K562 (cell line): ENCODE data around the gene TRAF3IP3. TPM values are rescaled to one million over a fixed set of nuclear protein-coding genes. Genes with fewer than 3 reads are reported as not detected.

ENCODE experiments used
- ATAC-seq: fragments of 200-7000 bp; cut with Tn5 transposase; 3 replicates; pipeline ENCODE4 v1.9.1; 2020; ENCODE audit warnings: moderate library complexity
- BruUV-seq: library from RNA; stranded (reverse); fragments of 400-500 nt; replicated peaks from 2 replicates; lab custom pipeline; 2021; lab: Mats Ljungman, UMichigan
- CTCF ChIA-PET: fragments of 300-600 bp; formaldehyde crosslinking; extraction: SDS; loops from one replicate; lab custom pipeline; 2021; ENCODE audit warnings: low intra/inter-chr PET ratio; lab: Yijun Ruan, JAX
- POLR2A ChIA-PET: fragments of 300-600, 350-650 bp; sonication (Branson Sonifier 250); formaldehyde crosslinking; extraction: SDS; loops from one replicate; lab custom pipeline; 2021; ENCODE audit warnings: antibody characterized with exemption, inconsistent platforms; lab: Yijun Ruan, JAX
- DNase-seq, 4 experiments: peaks; one replicate each; pipeline versions ENCODE4 v3.0.0 to v3.0.0-alpha.2; 2011 to 2018; ENCODE audit warnings: low spot score in 3 of 4, mixed read lengths in 3 of 4; ENCODE audit errors: extremely low read depth in 1 of 4
- FAIRE-seq: peaks from 2 replicates; lab custom pipeline; 2011; peaks lifted over from hg19 to GRCh38; lab: Jason Lieb, UNC
- H2AFZ ChIP-seq: 2 replicates; pipeline ENCODE4 v1.6.0; 2011; ENCODE audit warnings: low read depth, low read length, control low read depth, inconsistent platforms
- H3K27ac ChIP-seq: fragments of 200-600 bp; 3 replicates; pipeline ENCODE4 v1.8.0; 2011; ENCODE audit warnings: low read depth, mild to moderate bottlenecking, control low read depth, inconsistent platforms, low read length, moderate library complexity, mixed read lengths; ENCODE audit errors: extremely low read depth
- H3K27me3 ChIP-seq, 2 experiments: fragments of 300-600 bp in 1 of 2; 2 replicates in 1 of 2; 3 replicates in 1 of 2; pipeline versions ENCODE4 v1.6.0 to v1.8.0; 2011; ENCODE audit warnings: inconsistent platforms in 2 of 2, low read length in 2 of 2, mild to moderate bottlenecking in 1 of 2, mixed read lengths in 1 of 2, moderate library complexity in 1 of 2; ENCODE audit not compliant: control insufficient read depth in 2 of 2, insufficient read depth in 2 of 2
- H3K36me3 ChIP-seq: fragments of 300-600 bp; 3 replicates; pipeline ENCODE4 v1.8.0; 2011; ENCODE audit warnings: mild to moderate bottlenecking, low read length, inconsistent platforms; ENCODE audit not compliant: control insufficient read depth, insufficient read depth
- H3K4me1 ChIP-seq, 2 experiments: fragments of 200-600 bp in 1 of 2; replicated peaks in 1 of 2; 2 replicates in 1 of 2; 3 replicates in 1 of 2; pipeline versions ENCODE4 v1.5.1 to v1.8.0; 2011; ENCODE audit warnings: inconsistent platforms in 2 of 2, low read length in 2 of 2, mild to moderate bottlenecking in 1 of 2, mixed read lengths in 1 of 2, moderate library complexity in 1 of 2; ENCODE audit not compliant: control insufficient read depth in 2 of 2, insufficient read depth in 2 of 2
- H3K4me2 ChIP-seq: 2 replicates; pipeline ENCODE4 v1.6.1; 2011; ENCODE audit warnings: low read length, control low read depth, inconsistent platforms, mixed read lengths; ENCODE audit not compliant: insufficient read depth
- H3K4me3 ChIP-seq: fragments of 200-600 bp; sonication (generic), shearing (Covaris generic); 2 replicates; pipeline ENCODE4 v1.5.1; 2016; ENCODE audit warnings: control low read depth, inconsistent platforms
- H3K79me2 ChIP-seq: fragments of 200-600 bp; 3 replicates; pipeline ENCODE4 v1.8.0; 2011; ENCODE audit warnings: low read length, inconsistent platforms; ENCODE audit not compliant: control insufficient read depth, insufficient read depth
- H3K9ac ChIP-seq, 2 experiments: 2 replicates each; pipeline versions ENCODE4 v1.6.0 to v1.6.1; 2011; ENCODE audit warnings: low read depth in 2 of 2, low read length in 2 of 2, control low read depth in 1 of 2, inconsistent platforms in 1 of 2, mild to moderate bottlenecking in 1 of 2, mixed read lengths in 1 of 2; ENCODE audit not compliant: insufficient read depth in 1 of 2
- H3K9me1 ChIP-seq: one replicate; pipeline ENCODE4 v1.6.0; 2011; ENCODE audit warnings: inconsistent platforms, mild to moderate bottlenecking, low read length, moderate library complexity; ENCODE audit not compliant: control insufficient read depth, insufficient read depth
- H3K9me3 ChIP-seq: replicated peaks from 2 replicates; pipeline ENCODE4 v1.5.1; 2011; ENCODE audit warnings: low read depth, low read length, inconsistent platforms; ENCODE audit not compliant: control insufficient read depth, insufficient read depth
- H4K20me1 ChIP-seq: replicated peaks from 2 replicates; pipeline ENCODE4 v1.6.1; 2011; ENCODE audit warnings: low read length, inconsistent platforms, mixed read lengths; ENCODE audit not compliant: control insufficient read depth, insufficient read depth
- C11orf30 ChIP-seq: fragments of 450-650 bp; IDR thresholded peaks from 2 replicates; pipeline ENCODE4 v1.6.1; 2016; ENCODE audit warnings: low read depth, mild to moderate bottlenecking
- HCFC1 ChIP-seq: IDR thresholded peaks from 2 replicates; pipeline ENCODE4 v1.6.1; 2012; ENCODE audit warnings: low read depth, low read length, improper control_type of control experiment
- MCM3 ChIP-seq: fragments of 450-650 bp; IDR thresholded peaks from 2 replicates; pipeline ENCODE4 v1.6.1; 2016
- MEIS2 ChIP-seq: fragments of 450-650 bp; IDR thresholded peaks from 2 replicates; pipeline ENCODE4 v1.6.1; 2014; ENCODE audit warnings: mild to moderate bottlenecking; ENCODE audit not compliant: partially characterized antibody
- MXI1 ChIP-seq: IDR thresholded peaks from 2 replicates; pipeline ENCODE4 v1.6.1; 2011; ENCODE audit warnings: low read depth, mild to moderate bottlenecking, improper control_type of control experiment, low read length
- NFE2 ChIP-seq: IDR thresholded peaks from 2 replicates; pipeline ENCODE4 v1.6.1; 2014; ENCODE audit warnings: antibody characterized with exemption, low read depth
- NR2C2 ChIP-seq, 2 experiments: fragments of 200-800 bp in 1 of 2; sonication (Bioruptor generic) in 1 of 2; sonication (generic) in 1 of 2; formaldehyde crosslinking in 1 of 2; IDR thresholded peaks; 2 replicates each; pipeline versions ENCODE4 v1.6.1 to v1.8.0; 2016 to 2022; ENCODE audit warnings: mild to moderate bottlenecking in 1 of 2, missing compliant biosample characterization in 1 of 2, missing genetic modification characterization in 1 of 2, missing genetic modification reagents in 1 of 2
- PTRF ChIP-seq: fragments of 450-650 bp; IDR thresholded peaks from 2 replicates; pipeline ENCODE4 v1.6.1; 2016; ENCODE audit warnings: mild to moderate bottlenecking, missing genetic modification characterization, missing compliant biosample characterization
- RFX5 ChIP-seq: IDR thresholded peaks from 2 replicates; pipeline ENCODE4 v1.6.1; 2011; ENCODE audit warnings: low read depth, mild to moderate bottlenecking, improper control_type of control experiment, low read length
- WGBS: fragments of 100-300 bp; shearing (Covaris generic); methylation state at CpG from one replicate; pipeline ENCODE4 v1.1.6; 2016; ENCODE audit warnings: low coverage, mixed read lengths; ENCODE audit not compliant: insufficient coverage; ENCODE audit errors: missing lambda C conversion rate; 5-methylcytosine and 5-hydroxymethylcytosine counted together
- in situ Hi-C: fragments of 300-500 bp; cut with MboI; formaldehyde crosslinking; loops from 4 replicates; pipeline ENCODE4 v1.15.0; 2018; ENCODE audit warnings: inconsistent platforms, mixed read lengths
- intact Hi-C: fragments of 100-400 bp; cut with micrococcal nuclease; formaldehyde crosslinking; loops from 2 replicates; pipeline ENCODE4 v1.14.2; 2022
- polyA plus RNA-seq, 8 experiments: library from polyadenylated mRNA; depleted of rRNA in 4 of 8; stranded (reverse) in 5 of 8; unstranded in 3 of 8; fragments of >200 nt; fragmentation: Nextera tagmentation in 2 of 8; fragmentation: Illumina TruSeq in 1 of 8; extraction: Ambion mirVana in 2 of 8; extraction: Trizol in 1 of 8; gene quantifications; 2 replicates each; pipeline versions ENCODE4 v1.2.1 to v1.2.3, GENCODE V29; 2011 to 2014; ENCODE audit warnings: inconsistent platforms in 1 of 8, missing spikeins in 1 of 8
- total RNA-seq, 7 experiments: library from RNA; depleted of rRNA in 6 of 7; stranded (reverse); fragments of >200 nt in 6 of 7; fragmentation: Illumina TruSeq in 2 of 7; extraction: Trizol in 2 of 7; gene quantifications; 2 replicates each; pipeline versions ENCODE4 v1.2.1 to v1.2.3, GENCODE V29; 2011 to 2021; ENCODE audit warnings: low replicate concordance in 1 of 7

The TRAF3IP3 gene
- total and polyA plus RNA-seq, 9 of the 15 experiments (the other 6 are each of a cell fraction or from before 2014, with no cell fraction given): 0.06 to 1.1 (median 0.31) TPM

DNA sequence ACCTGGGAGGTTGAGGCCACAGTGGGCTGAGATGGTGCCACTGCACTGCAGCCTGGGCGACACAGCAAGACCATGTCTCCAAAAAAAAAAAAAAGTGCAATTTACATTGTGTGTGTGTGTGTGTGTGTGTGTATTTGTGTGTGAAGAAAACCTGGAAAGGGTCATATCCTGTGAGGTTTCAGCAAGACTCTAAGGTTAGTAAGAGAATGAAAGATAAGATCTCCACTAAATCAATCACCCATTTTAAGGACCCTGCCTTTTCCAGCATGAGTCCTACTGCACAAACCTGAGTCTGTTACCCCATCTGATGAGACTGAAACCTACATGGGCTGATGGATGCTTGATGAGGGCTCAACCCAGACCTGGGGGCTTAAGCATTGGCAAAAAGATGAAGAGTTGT is 33.4 kb downstream of the TRAF3IP3 start:
- CTCF ChIA-PET: no interaction called here
- no peak for ATAC-seq

DNA sequence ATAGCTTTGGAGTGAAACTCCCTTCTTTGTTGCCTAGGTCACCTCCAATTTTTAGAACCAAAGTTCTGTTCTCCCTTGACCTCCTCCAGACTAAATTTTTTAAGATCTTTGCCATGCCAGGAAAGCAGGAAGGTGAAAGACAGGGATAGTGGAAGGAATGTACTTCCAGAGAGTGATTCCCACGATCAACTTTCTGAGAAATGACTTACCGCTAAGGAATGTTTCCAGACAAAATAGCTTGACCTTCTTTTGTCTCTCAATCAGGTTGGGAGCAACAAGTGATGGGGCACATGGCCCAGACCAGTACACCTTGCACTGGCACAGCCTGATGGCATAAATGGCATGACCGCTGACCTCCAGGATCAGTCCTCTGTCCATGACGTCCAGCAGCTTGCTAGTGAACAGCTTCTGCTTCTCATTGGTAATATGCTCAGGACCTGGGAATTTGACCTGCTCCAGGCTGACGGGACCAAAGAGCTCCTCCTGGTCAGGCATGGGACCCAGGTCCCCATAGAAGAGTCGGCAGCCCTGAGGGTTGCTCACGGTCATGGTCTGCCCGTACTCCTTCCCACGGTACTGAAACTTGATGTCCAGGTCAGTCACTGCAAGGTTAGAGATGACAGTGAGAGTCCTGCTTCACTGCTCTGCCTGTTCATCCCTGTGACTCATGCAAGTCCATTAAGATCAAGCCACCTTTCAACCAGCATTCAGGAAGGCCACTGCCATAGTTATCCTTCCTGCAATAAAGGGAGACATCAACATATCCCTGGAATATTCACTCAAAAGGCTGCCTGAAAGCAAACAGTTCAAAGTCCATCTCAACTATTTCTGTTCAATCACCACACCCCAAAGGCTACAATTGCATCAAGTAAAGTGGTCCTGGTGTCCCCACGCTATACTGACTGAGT is 34.7 kb downstream of the TRAF3IP3 start:
- no peak overlapping the region for H3K4me2 ChIP-seq
- in situ Hi-C loops: no loop called here

More for the DNA sequence above, 33.4 kb downstream of the TRAF3IP3 start:
- no peaks in the 10 kb centered on the region for H4K20me1 ChIP-seq
- FAIRE-seq (no peak), DNase-seq (no peak)
- no peak overlapping the region for H3K9ac ChIP-seq
- no peak overlapping the region for H3K4me3 ChIP-seq
- peaks cover under 1% of the 10 kb centered on the region; the same call in 2 of the 3 replicates for H3K79me2 ChIP-seq
- POLR2A ChIA-PET: no interaction called here
- no TSS peak for BruUV-seq
- peaks cover 0 to 8% of the 10 kb centered on the region in 2 experiments; a peak in 2 of 5 replicates for H3K4me1 ChIP-seq
- no peak overlapping the region for H3K4me2 ChIP-seq
- peaks cover 18 to 24% of the 10 kb centered on the region in 2 experiments for H3K27me3 ChIP-seq
- peaks cover 10% of the 10 kb centered on the region for H3K9me3 ChIP-seq
- TF ChIP-seq HCFC1 (no peak), C11orf30 (no peak), MEIS2 (peak; percentile 25)
- no peaks in the 10 kb centered on the region for H3K9me1 ChIP-seq
- in situ Hi-C loops (no loop called here), intact Hi-C loops (no loop called here)
- WGBS: 0% methylated on average over 1 of the region's 1 CpG
- H3K27ac ChIP-seq: no peak overlapping the region
- no peak overlapping the region for H2AFZ ChIP-seq
- no peaks in the 10 kb centered on the region for H3K36me3 ChIP-seq

More for the DNA sequence above, 34.7 kb downstream of the TRAF3IP3 start:
- Histone ChIP-seq H3K9ac (no peak overlapping the region), H3K9me3 (0 out of 2 replicates have a peak, but pooled peaks cover under 1% of the 10 kb centered on the region), H2AFZ (no peak overlapping the region), H3K4me3 (no peak overlapping the region), H3K79me2 (no peaks in the 10 kb centered on the region), H3K9me1 (no peaks in the 10 kb centered on the region), H3K36me3 (no peaks in the 10 kb centered on the region), H3K27ac (no peak overlapping the region), H4K20me1 (no peaks in the 10 kb centered on the region), H3K27me3 (peaks cover 27 to 36% of the 10 kb centered on the region in 2 experiments), H3K4me1 (no peaks in the 10 kb centered on the region; a peak in 1 of 5 replicates)
- WGBS: under 1% methylated on average over 10 of the region's 10 CpGs
- DNase-seq (no peak), FAIRE-seq (no peak), ATAC-seq (peak; percentile 55)
- POLR2A ChIA-PET: no interaction called here
- BruUV-seq: no TSS peak
- TF ChIP-seq NFE2: no peak
- TF ChIP-seq RFX5: no peak
- no peak for TF ChIP-seq PTRF
- peak; percentile 14; the same call in 1 of the 2 replicates for TF ChIP-seq MCM3
- no peak for TF ChIP-seq NR2C2 (CRISPR knock-in tag; IDR thresholded peaks at IDR 0.05)
- TF ChIP-seq NR2C2 (tag; IDR thresholded peaks at IDR 0.05): no peak
- TF ChIP-seq MXI1: no peak
- intact Hi-C loops: no loop called here
- CTCF ChIA-PET: no interaction called here
